ENCODE measurements around the gene INTS12. TPM values are rescaled to one million over a fixed set of nuclear protein-coding genes. Genes with fewer than 3 reads are reported as not detected.
"Not testable (repeated sequence)": the region's sequence is repeated elsewhere in the genome, so short reads cannot be mapped to it uniquely, and the experiment has no call there.

INTS12 gene
- total RNA-seq, 3 donors from 2014 or later: 20.6 to 30.0 (median 29.5) TPM

- intact Hi-C loops (cut with DNase I; ENCODE audit: low total_unique reads): no loop called here
These were observed 39.7 kb upstream of the INTS12 start for GRCh38 chr4:105748222-105748621.

GRCh38 chr4:105741548-105741947 is 33.1 kb upstream of the INTS12 start:
- no peak for DNase-seq (ENCODE audit: low spot score in 2 of 2)
- Histone ChIP-seq H3K4me3 (no peak overlapping the region), H3K4me1 (no peaks in the 10 kb centered on the region), H3K27ac (no peak overlapping the region), H3K9me3 (peaks cover 7 to 10% of the 10 kb centered on the region in 2 donors), H3K36me3 (peaks cover 3% of the 10 kb centered on the region), H3K27me3 (no peaks in the 10 kb centered on the region)
- intact Hi-C loops (cut with DNase I; ENCODE audit: low total_unique reads): no loop called here
- no peak for TF ChIP-seq CTCF (IDR thresholded peaks at IDR 0.05)
- TF ChIP-seq POLR2A (IDR thresholded peaks at IDR 0.05): no peak
- no peak for TF ChIP-seq POLR2AphosphoS5 (IDR thresholded peaks at IDR 0.05)

More at GRCh38 chr4:105748222-105748621, 39.7 kb upstream of the INTS12 start:
- Histone ChIP-seq H3K27ac (no peak overlapping the region), H3K9me3 (no peaks in the 10 kb centered on the region), H3K4me1 (no peaks in the 10 kb centered on the region), H3K27me3 (no peaks in the 10 kb centered on the region), H3K36me3 (no peaks in the 10 kb centered on the region), H3K4me3 (no peak overlapping the region)
- TF ChIP-seq POLR2AphosphoS5 (IDR thresholded peaks at IDR 0.05): no peak
- DNase-seq (ENCODE audit: low spot score in 2 of 2): no peak

GRCh38 chr4:105735217-105735616 is 26.7 kb upstream of the INTS12 start:
- intact Hi-C loops (cut with DNase I; ENCODE audit: low total_unique reads): loop anchor here (2.0 kb wide), 1 partner anchor 36 kb away; no protein-coding TSS in a partner anchor
- DNase-seq (ENCODE audit: low spot score in 2 of 2); H3K36me3 ChIP-seq; H3K4me3 ChIP-seq; H3K4me1 ChIP-seq; H3K27ac ChIP-seq; H3K27me3 ChIP-seq: not testable (repeated sequence)
- H3K9me3 ChIP-seq: peaks cover 21% of the 10 kb centered on the region in 2 donors

GRCh38 chr4:105729895-105730294 is 21.4 kb upstream of the INTS12 start:
- peaks cover 4 to 12% of the 10 kb centered on the region in 2 donors for H3K9me3 ChIP-seq
- H3K4me1 ChIP-seq; intact Hi-C loops (cut with DNase I; ENCODE audit: low total_unique reads); DNase-seq (ENCODE audit: low spot score in 2 of 2); H3K4me3 ChIP-seq; H3K36me3 ChIP-seq; H3K27me3 ChIP-seq; H3K27ac ChIP-seq: not testable (repeated sequence)

GRCh38 chr4:105725623-105726022 is 17.1 kb upstream of the INTS12 start:
- Histone ChIP-seq H3K27ac (no peak overlapping the region), H3K9me3 (peaks cover 0 to 6% of the 10 kb centered on the region in 2 donors), H3K4me3 (no peak overlapping the region), H3K27me3 (no peaks in the 10 kb centered on the region), H3K36me3 (peaks cover under 1% of the 10 kb centered on the region), H3K4me1 (no peaks in the 10 kb centered on the region)
- intact Hi-C loops (cut with DNase I; ENCODE audit: low total_unique reads): no loop called here
- no peak for TF ChIP-seq CTCF (IDR thresholded peaks at IDR 0.05)
- no peak for TF ChIP-seq POLR2AphosphoS5 (IDR thresholded peaks at IDR 0.05)
- no peak for TF ChIP-seq POLR2A (IDR thresholded peaks at IDR 0.05)
- DNase-seq (ENCODE audit: low spot score in 2 of 2): no peak

- Histone ChIP-seq H3K4me3 (no peak overlapping the region), H3K4me1 (no peaks in the 10 kb centered on the region), H3K27me3 (no peaks in the 10 kb centered on the region), H3K27ac (no peak overlapping the region), H3K36me3 (peaks cover 8% of the 10 kb centered on the region), H3K9me3 (no peaks in the 10 kb centered on the region)
- TF ChIP-seq CTCF (IDR thresholded peaks at IDR 0.05) (no peak), POLR2A (IDR thresholded peaks at IDR 0.05) (no peak), POLR2AphosphoS5 (IDR thresholded peaks at IDR 0.05) (no peak)
- DNase-seq (ENCODE audit: low spot score in 2 of 2): no peak
- intact Hi-C loops (cut with DNase I; ENCODE audit: low total_unique reads): no loop called here
These were observed 10.7 kb upstream of the INTS12 start for GRCh38 chr4:105719204-105719603.

- H3K27me3 ChIP-seq: no peaks in the 10 kb centered on the region
- peak in 2 of 3 donors; percentile 32 to 63 for TF ChIP-seq CTCF (IDR thresholded peaks at IDR 0.05)
- no peak for TF ChIP-seq POLR2AphosphoS5 (IDR thresholded peaks at IDR 0.05)
- TF ChIP-seq POLR2A (IDR thresholded peaks at IDR 0.05): no peak
- no peak overlapping the region for H3K4me3 ChIP-seq
- intact Hi-C loops (cut with DNase I; ENCODE audit: low total_unique reads): no loop called here
- H3K4me1 ChIP-seq: no peaks in the 10 kb centered on the region
- peaks cover 8% of the 10 kb centered on the region for H3K36me3 ChIP-seq
- H3K27ac ChIP-seq: no peak overlapping the region
- DNase-seq (ENCODE audit: low spot score in 2 of 2): no peak
- H3K9me3 ChIP-seq: no peaks in the 10 kb centered on the region
These were observed 7.3 kb upstream of the INTS12 start for GRCh38 chr4:105715692-105716278.
